Gastrocnemius medialis (tissue), 4 donors: ENCODE results near the gene LRRC56. TPM values are rescaled to one million over a fixed set of nuclear protein-coding genes. Genes with fewer than 3 reads are reported as not detected.

Source experiments
- ATAC-seq, 2 donors: fragments of 150-250 bp; one replicate each; pipeline ENCODE4 v1.9.1; 2016
- DNase-seq, 2 donors: peaks; one replicate each; pipeline ENCODE4 v3.0.0-alpha.2; 2019
- H3K27ac ChIP-seq, 4 donors: fragments of 200-600 bp; sonication (generic); 1 replicate in 1 of 4; 2 replicates in 3 of 4; pipeline ENCODE4 v1.5.1; 2016 to 2018; ENCODE audit warnings: mild to moderate bottlenecking in 2 of 4, moderate library complexity in 1 of 4
- H3K27me3 ChIP-seq, 3 donors: fragments of 200-600 bp; sonication (generic) in 2 of 3; 1 replicate in 1 of 3; 2 replicates in 2 of 3; pipeline versions ENCODE4 v1.5.1 to v1.6.0; 2016 to 2019; ENCODE audit warnings: mild to moderate bottlenecking in 1 of 3, moderate library complexity in 1 of 3
- H3K36me3 ChIP-seq, 2 donors: fragments of 200-600 bp; sonication (generic) in 1 of 2; one replicate each; pipeline ENCODE4 v1.5.1; 2017 to 2018
- H3K4me1 ChIP-seq, 2 donors: fragments of 200-600 bp; sonication (generic) in 1 of 2; one replicate each; pipeline ENCODE4 v1.5.1; 2016 to 2017; ENCODE audit warnings: mild to moderate bottlenecking in 2 of 2
- H3K4me3 ChIP-seq, 4 donors: fragments of 200-600 bp; sonication (generic) in 3 of 4; 1 replicate in 1 of 4; 2 replicates in 3 of 4; pipeline ENCODE4 v1.5.1; 2016 to 2019; ENCODE audit warnings: mild to moderate bottlenecking in 2 of 4
- H3K9me3 ChIP-seq, 3 donors: fragments of 200-600 bp; sonication (generic) in 2 of 3; 1 replicate in 1 of 3; 2 replicates in 2 of 3; pipeline ENCODE4 v1.5.1; 2016 to 2019
- POLR2A ChIP-seq, 2 donors: fragments of 450-650 bp; IDR thresholded peaks; one replicate each; pipeline ENCODE4 v1.6.1; 2017; ENCODE audit warnings: antibody characterized with exemption in 2 of 2, mild to moderate bottlenecking in 2 of 2, moderate library complexity in 2 of 2
- in situ Hi-C, 4 donors: fragments of 200-750 bp; cut with MboI; loops; one replicate each; pipeline versions ENCODE4 v1.15.0 to v1.8.0; 2017; ENCODE audit warnings: low sequenced_read_pairs in 4 of 4
- intact Hi-C: fragments of 100-400 bp; cut with DNase I; formaldehyde crosslinking; loops from one replicate; pipeline ENCODE4 v1.15.1; 2023; ENCODE audit warnings: low total_unique reads
- total RNA-seq, 4 donors: library from RNA; depleted of rRNA; stranded (reverse); fragments of >200 nt; gene quantifications; one replicate each; pipeline versions ENCODE4 v1.1.0 to v1.2.3, GENCODE V29; 2016
- TF ChIP-seq, protein P1 (sequence below), 5 experiments: fragments of 450-650 bp in 3 of 5; fragments of 200-600 bp in 2 of 5; sonication (generic) in 2 of 5; IDR thresholded peaks in 4 of 5; conservative IDR thresholded peaks in 1 of 5; 1 replicate in 4 of 5; 2 replicates in 1 of 5; pipeline ENCODE4 v1.5.1; 2016 to 2019; ENCODE audit warnings: antibody characterized with exemption in 5 of 5, mild to moderate bottlenecking in 3 of 5, moderate library complexity in 3 of 5

Gene LRRC56
- total RNA-seq, 4 donors from 2014 or later: 0.29 to 0.36 TPM; not detected in 2

- Histone ChIP-seq H3K36me3 (no peaks in the 10 kb centered on the region), H3K9me3 (no peaks in the 10 kb centered on the region), H3K4me3 (no peak overlapping the region), H3K27me3 (no peaks in the 10 kb centered on the region), H3K4me1 (peaks cover 8 to 18% of the 10 kb centered on the region in 2 donors), H3K27ac (no peak overlapping the region)
- in situ Hi-C loops: loop anchor here (25.0 kb wide), 2 partner anchors 146 to 171 kb away; partner anchors contain the start of genes EPS8L2 (in 3 of the 4) and TALDO1 (in 1 of the 4)
- no peak for TF ChIP-seq POLR2A (IDR thresholded peaks at IDR 0.05)
- TF ChIP-seq, protein P1, sequence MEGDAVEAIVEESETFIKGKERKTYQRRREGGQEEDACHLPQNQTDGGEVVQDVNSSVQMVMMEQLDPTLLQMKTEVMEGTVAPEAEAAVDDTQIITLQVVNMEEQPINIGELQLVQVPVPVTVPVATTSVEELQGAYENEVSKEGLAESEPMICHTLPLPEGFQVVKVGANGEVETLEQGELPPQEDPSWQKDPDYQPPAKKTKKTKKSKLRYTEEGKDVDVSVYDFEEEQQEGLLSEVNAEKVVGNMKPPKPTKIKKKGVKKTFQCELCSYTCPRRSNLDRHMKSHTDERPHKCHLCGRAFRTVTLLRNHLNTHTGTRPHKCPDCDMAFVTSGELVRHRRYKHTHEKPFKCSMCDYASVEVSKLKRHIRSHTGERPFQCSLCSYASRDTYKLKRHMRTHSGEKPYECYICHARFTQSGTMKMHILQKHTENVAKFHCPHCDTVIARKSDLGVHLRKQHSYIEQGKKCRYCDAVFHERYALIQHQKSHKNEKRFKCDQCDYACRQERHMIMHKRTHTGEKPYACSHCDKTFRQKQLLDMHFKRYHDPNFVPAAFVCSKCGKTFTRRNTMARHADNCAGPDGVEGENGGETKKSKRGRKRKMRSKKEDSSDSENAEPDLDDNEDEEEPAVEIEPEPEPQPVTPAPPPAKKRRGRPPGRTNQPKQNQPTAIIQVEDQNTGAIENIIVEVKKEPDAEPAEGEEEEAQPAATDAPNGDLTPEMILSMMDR (IDR thresholded peaks at IDR 0.05 in 4 of 5, conservative IDR thresholded peaks at IDR 0.05 in 1 of 5): no peak
- DNase-seq (no peak), ATAC-seq (no peak)
- intact Hi-C loops: loop anchor here (5.0 kb wide), 3 partner anchors 59 to 241 kb away; partner anchors contain the start of genes DEAF1, PIDD1, RNH1 and RPLP2
Observed at GRCh38 chr11:565921-566509, 28.7 kb downstream of the LRRC56 start.

GRCh38 chr11:567011-567628 is 29.8 kb downstream of the LRRC56 start:
- Histone ChIP-seq H3K27me3 (no peaks in the 10 kb centered on the region), H3K36me3 (no peaks in the 10 kb centered on the region), H3K4me3 (peak overlapping the region in 2 of 4 donors; percentile 56 to 59), H3K9me3 (no peaks in the 10 kb centered on the region), H3K4me1 (peaks cover 8 to 15% of the 10 kb centered on the region in 2 donors), H3K27ac (peak overlapping the region; percentile 81 to 97 (median 86))
- DNase-seq (no peak), ATAC-seq (no peak)
- intact Hi-C loops: loop anchor here (5.0 kb wide), 3 partner anchors 60 to 240 kb away; partner anchors contain the start of genes DEAF1, PIDD1, RNH1 and RPLP2
- in situ Hi-C loops: loop anchor here (25.0 kb wide), 2 partner anchors 145 to 170 kb away; partner anchors contain the start of genes EPS8L2 (in 3 of the 4) and TALDO1 (in 1 of the 4)
- TF ChIP-seq POLR2A (IDR thresholded peaks at IDR 0.05): no peak
- TF ChIP-seq, protein P1 (IDR thresholded peaks at IDR 0.05 in 4 of 5, conservative IDR thresholded peaks at IDR 0.05 in 1 of 5): no peak

DNA sequence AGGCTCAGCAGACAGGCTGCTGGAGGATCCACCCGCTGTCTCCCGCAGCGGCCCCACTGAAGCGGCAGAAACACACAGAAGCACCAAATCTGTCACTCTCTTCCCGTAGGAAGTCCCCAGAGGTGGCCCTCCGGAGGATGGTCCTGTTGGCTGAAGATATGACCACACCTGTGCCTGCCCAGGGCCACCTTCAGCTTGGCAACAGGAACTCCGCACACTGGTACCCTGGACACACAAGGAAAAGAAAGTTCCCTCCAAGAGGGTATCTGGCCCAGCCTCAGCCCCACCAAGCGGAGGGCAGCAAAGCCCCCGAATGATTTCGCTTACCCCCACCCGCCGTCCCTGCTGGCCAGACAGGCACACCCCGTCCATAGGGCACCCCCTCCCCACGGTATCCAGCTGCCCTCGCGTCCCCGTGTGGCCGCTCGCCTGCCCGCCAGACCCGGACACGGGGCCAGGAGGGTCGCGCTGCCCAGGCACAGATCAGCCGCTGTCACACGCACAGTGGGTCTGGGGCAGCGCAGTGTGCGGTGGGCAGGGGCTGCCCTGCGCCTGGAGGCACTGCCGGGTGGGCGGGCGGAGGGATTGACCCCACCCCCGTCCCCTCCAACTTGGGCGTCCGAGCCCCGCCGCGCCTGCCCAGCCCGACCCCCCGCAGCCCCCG is 30.4 kb downstream of the LRRC56 start:
- H3K4me3 ChIP-seq: peak overlapping the region; percentile 56 to 74 (median 60)
- no peaks in the 10 kb centered on the region for H3K27me3 ChIP-seq
- H3K36me3 ChIP-seq: no peaks in the 10 kb centered on the region
- TF ChIP-seq, protein P1 (IDR thresholded peaks at IDR 0.05 in 4 of 5, conservative IDR thresholded peaks at IDR 0.05 in 1 of 5): no peak
- TF ChIP-seq POLR2A (IDR thresholded peaks at IDR 0.05): no peak
- H3K27ac ChIP-seq: peak overlapping the region; percentile 81 to 97 (median 86)
- in situ Hi-C loops: loop anchor here (25.0 kb wide), 2 partner anchors 145 to 170 kb away; partner anchors contain the start of genes EPS8L2 (in 3 of the 4) and TALDO1 (in 1 of the 4)
- intact Hi-C loops: loop anchor here (1.0 to 5.0 kb wide), 7 partner anchors 7 to 240 kb away; partner anchors contain the start of genes DEAF1, HRAS, IRF7 and LMNTD2
- DNase-seq (no peak), ATAC-seq (peak; percentile 14)
- peaks cover 8 to 16% of the 10 kb centered on the region in 2 donors for H3K4me1 ChIP-seq
- no peaks in the 10 kb centered on the region for H3K9me3 ChIP-seq

DNA sequence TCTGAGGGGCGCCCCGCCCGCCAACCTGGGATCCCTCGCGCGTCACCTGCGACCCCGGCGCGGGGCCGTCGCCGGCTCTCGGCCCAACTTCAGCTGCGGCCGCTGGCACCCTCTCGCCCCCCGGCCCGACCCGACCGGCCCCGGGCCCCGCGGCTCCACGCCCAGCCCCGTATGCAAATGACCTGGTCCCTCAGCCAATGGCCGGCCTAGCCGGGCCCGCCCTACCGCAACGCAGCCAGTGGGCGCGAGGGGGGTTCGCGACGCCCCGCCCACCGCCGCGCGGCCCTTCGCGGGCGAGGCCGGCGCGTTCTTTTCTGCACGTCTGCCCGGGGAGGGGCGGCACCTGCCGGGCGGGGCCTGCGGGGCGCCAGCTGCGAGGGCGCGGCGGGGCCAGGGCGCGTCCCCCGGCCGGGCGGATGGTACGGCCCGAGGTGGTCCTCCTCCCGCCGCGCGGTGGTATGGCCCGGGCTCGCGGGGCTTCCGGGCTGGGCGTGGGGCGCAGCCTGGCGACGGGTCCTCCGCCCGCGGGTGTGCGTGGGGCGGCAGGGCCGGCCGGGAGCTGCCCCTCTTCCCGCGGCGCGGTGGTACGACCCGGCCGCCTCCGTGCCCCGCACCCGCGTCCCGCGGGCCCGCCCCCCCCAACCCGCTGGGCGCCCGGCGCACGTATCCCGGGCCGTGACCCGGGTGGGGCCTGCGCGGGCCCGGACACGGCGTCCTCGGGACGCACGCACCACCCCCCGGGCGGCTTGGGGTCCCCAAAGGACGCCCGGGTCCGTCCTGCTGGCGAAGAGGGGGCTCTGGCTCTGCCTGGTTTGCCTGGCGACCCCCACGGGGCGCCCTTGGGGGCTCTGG is 31.2 kb downstream of the LRRC56 start:
- H3K36me3 ChIP-seq: no peaks in the 10 kb centered on the region
- no peaks in the 10 kb centered on the region for H3K9me3 ChIP-seq
- peak; percentile 84 to 95 for DNase-seq
- H3K27ac ChIP-seq: peak overlapping the region; percentile 85 to 97 (median 91)
- intact Hi-C loops: loop anchor here (1.0 to 5.0 kb wide), 7 partner anchors 8 to 239 kb away; partner anchors contain the start of genes DEAF1, HRAS, IRF7 and LMNTD2
- TF ChIP-seq POLR2A (IDR thresholded peaks at IDR 0.05): peak; percentile 79 to 83
- TF ChIP-seq, protein P1 (IDR thresholded peaks at IDR 0.05 in 4 of 5, conservative IDR thresholded peaks at IDR 0.05 in 1 of 5): peak in 1 of 5 experiments; percentile 24
- in situ Hi-C loops: loop anchor here (25.0 kb wide), 2 partner anchors 144 to 169 kb away; partner anchors contain the start of genes EPS8L2 (in 3 of the 4) and TALDO1 (in 1 of the 4)
- peak overlapping the region; percentile 62 to 83 (median 74) for H3K4me3 ChIP-seq
- ATAC-seq: peak; percentile 84 to 89
- H3K4me1 ChIP-seq: peaks cover 8 to 24% of the 10 kb centered on the region in 2 donors
- no peaks in the 10 kb centered on the region for H3K27me3 ChIP-seq
